ENCODE data around the gene TIMP2. TPM values are rescaled to one million over a fixed set of nuclear protein-coding genes. Genes with fewer than 3 reads are reported as not detected.

The TIMP2 gene
- total and polyA plus RNA-seq, 2 experiments from 2014 or later: 20.9 to 63.3 TPM

GRCh38 chr17:78895322-78895721, 29.9 kb downstream of the TIMP2 start:
- H3K9me3 ChIP-seq (ENCODE audit: low read depth): no peaks in the 10 kb centered on the region
- H3K36me3 ChIP-seq (replicated peaks; ENCODE audit: insufficient read depth, low read depth): no peaks in the 10 kb centered on the region
- H3K4me2 ChIP-seq: no peak overlapping the region
- no peak for DNase-seq (ENCODE audit: low spot score)
- no peaks in the 10 kb centered on the region for H3K9me2 ChIP-seq (replicated peaks; ENCODE audit: insufficient read depth)
- H3K27me3 ChIP-seq: no peaks in the 10 kb centered on the region
- H4K20me1 ChIP-seq (ENCODE audit: insufficient read depth, poor library complexity, severe bottlenecking): peaks cover 74% of the 10 kb centered on the region
- H3K4me3 ChIP-seq: no peak overlapping the region
- TF ChIP-seq EZH2phosphoT487 (IDR thresholded peaks at IDR 0.05; ENCODE audit: low read depth, severe bottlenecking, unreplicated experiment) (no peak), CTCF (IDR thresholded peaks at IDR 0.05; ENCODE audit: poor library complexity) (no peak), EZH2 (IDR thresholded peaks at IDR 0.05; ENCODE audit: borderline replicate concordance) (no peak)
- H3K79me2 ChIP-seq: peaks cover 84% of the 10 kb centered on the region
- no peak overlapping the region for H2AFZ ChIP-seq
- H3K4me1 ChIP-seq (ENCODE audit: insufficient read depth): peaks cover 8% of the 10 kb centered on the region
- WGBS (ENCODE audit: low lambda C conversion rate, missing lambda C conversion rate): 89% methylated on average over 5 of the region's 5 CpGs
- no peak overlapping the region for H3K27ac ChIP-seq

- no peak overlapping the region for H3K4me3 ChIP-seq
- peaks cover 62% of the 10 kb centered on the region for H4K20me1 ChIP-seq (ENCODE audit: insufficient read depth, poor library complexity, severe bottlenecking)
- WGBS (ENCODE audit: low lambda C conversion rate, missing lambda C conversion rate): 80% methylated on average over 4 of the region's 4 CpGs
- H2AFZ ChIP-seq: no peak overlapping the region
- H3K36me3 ChIP-seq (replicated peaks; ENCODE audit: insufficient read depth, low read depth): no peaks in the 10 kb centered on the region
- H3K27me3 ChIP-seq: no peaks in the 10 kb centered on the region
- TF ChIP-seq CTCF (IDR thresholded peaks at IDR 0.05; ENCODE audit: poor library complexity): no peak
- TF ChIP-seq EZH2phosphoT487 (IDR thresholded peaks at IDR 0.05; ENCODE audit: low read depth, severe bottlenecking, unreplicated experiment): no peak
- TF ChIP-seq EZH2 (IDR thresholded peaks at IDR 0.05; ENCODE audit: borderline replicate concordance): no peak
- H3K27ac ChIP-seq: no peak overlapping the region
- H3K9me2 ChIP-seq (replicated peaks; ENCODE audit: insufficient read depth): no peaks in the 10 kb centered on the region
- peaks cover 87% of the 10 kb centered on the region for H3K79me2 ChIP-seq
- no peaks in the 10 kb centered on the region for H3K4me1 ChIP-seq (ENCODE audit: insufficient read depth)
- H3K4me2 ChIP-seq: no peak overlapping the region
- DNase-seq (ENCODE audit: low spot score): no peak
- H3K9me3 ChIP-seq (ENCODE audit: low read depth): no peaks in the 10 kb centered on the region
These were observed 31.5 kb downstream of the TIMP2 start for GRCh38 chr17:78893684-78894083.

- WGBS (ENCODE audit: low lambda C conversion rate, missing lambda C conversion rate): 94% methylated on average over 6 of the region's 6 CpGs
- Histone ChIP-seq H3K4me2 (no peak overlapping the region), H3K4me1 (ENCODE audit: insufficient read depth) (no peaks in the 10 kb centered on the region), H3K9me2 (replicated peaks; ENCODE audit: insufficient read depth) (no peaks in the 10 kb centered on the region), H3K4me3 (no peak overlapping the region), H3K27me3 (no peaks in the 10 kb centered on the region), H3K27ac (no peak overlapping the region), H3K79me2 (peaks cover 85% of the 10 kb centered on the region), H3K9me3 (ENCODE audit: low read depth) (no peaks in the 10 kb centered on the region), H3K36me3 (replicated peaks; ENCODE audit: insufficient read depth, low read depth) (no peaks in the 10 kb centered on the region), H4K20me1 (ENCODE audit: insufficient read depth, poor library complexity, severe bottlenecking) (peaks cover 56% of the 10 kb centered on the region), H2AFZ (no peak overlapping the region)
- DNase-seq (ENCODE audit: low spot score): no peak
- TF ChIP-seq CTCF (IDR thresholded peaks at IDR 0.05; ENCODE audit: poor library complexity) (no peak), EZH2 (IDR thresholded peaks at IDR 0.05; ENCODE audit: borderline replicate concordance) (no peak), EZH2phosphoT487 (IDR thresholded peaks at IDR 0.05; ENCODE audit: low read depth, severe bottlenecking, unreplicated experiment) (no peak)
These were observed 32.2 kb downstream of the TIMP2 start for GRCh38 chr17:78892936-78893379.

GRCh38 chr17:78892520-78892919, 32.7 kb downstream of the TIMP2 start:
- Histone ChIP-seq H3K27ac (no peak overlapping the region), H4K20me1 (ENCODE audit: insufficient read depth, poor library complexity, severe bottlenecking) (peaks cover 52% of the 10 kb centered on the region), H3K27me3 (no peaks in the 10 kb centered on the region), H3K4me1 (ENCODE audit: insufficient read depth) (no peaks in the 10 kb centered on the region), H3K9me3 (ENCODE audit: low read depth) (no peaks in the 10 kb centered on the region), H3K4me3 (no peak overlapping the region), H3K36me3 (replicated peaks; ENCODE audit: insufficient read depth, low read depth) (no peaks in the 10 kb centered on the region), H3K4me2 (no peak overlapping the region), H3K9me2 (replicated peaks; ENCODE audit: insufficient read depth) (no peaks in the 10 kb centered on the region), H3K79me2 (peaks cover 85% of the 10 kb centered on the region), H2AFZ (no peak overlapping the region)
- 92% methylated on average over 5 of the region's 5 CpGs for WGBS (ENCODE audit: low lambda C conversion rate, missing lambda C conversion rate)
- no peak for DNase-seq (ENCODE audit: low spot score)
- no peak for TF ChIP-seq EZH2 (IDR thresholded peaks at IDR 0.05; ENCODE audit: borderline replicate concordance)
- TF ChIP-seq EZH2phosphoT487 (IDR thresholded peaks at IDR 0.05; ENCODE audit: low read depth, severe bottlenecking, unreplicated experiment): no peak
- no peak for TF ChIP-seq CTCF (IDR thresholded peaks at IDR 0.05; ENCODE audit: poor library complexity)
